ENCODE results near the gene DRD4.

DRD4 gene

GRCh38 chr11:621838-622237 lies 15.2 kb upstream of the DRD4 start:
- DNase-seq (ENCODE audit: low spot score), result no peak

DNA sequence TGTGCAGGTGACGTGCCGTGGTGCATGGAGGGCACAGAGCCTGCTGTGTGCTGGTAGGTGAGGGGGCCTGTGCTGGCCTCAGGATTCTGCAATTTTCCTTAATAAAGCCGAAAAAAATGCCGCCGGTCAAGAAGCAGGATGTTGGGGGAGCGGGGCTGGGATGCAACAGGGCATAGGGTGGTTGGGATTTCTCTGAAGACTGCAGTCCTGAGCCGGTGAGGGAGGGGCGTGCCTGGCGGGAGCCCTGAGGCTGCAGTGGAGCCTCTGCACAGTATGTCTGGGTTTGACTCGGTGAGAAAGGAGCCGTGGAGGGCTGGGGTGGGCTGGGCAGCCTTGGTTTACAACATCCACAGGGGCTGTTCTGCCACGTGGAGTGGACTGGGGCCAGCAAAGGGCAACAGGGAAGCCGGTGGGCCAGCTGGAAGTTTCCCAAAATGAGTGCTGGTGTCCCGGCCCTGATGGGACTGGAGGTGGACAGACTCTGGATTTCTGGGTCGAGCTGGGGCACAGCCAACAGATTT lies 13.7 kb upstream of the DRD4 start:
- DNase-seq (ENCODE audit: low spot score), result no peak

- DNase-seq (ENCODE audit: low spot score), result no peak
These were observed 12.9 kb upstream of the DRD4 start for GRCh38 chr11:623999-624704.

- no peak for DNase-seq (ENCODE audit: low spot score)
These were observed 12.1 kb upstream of the DRD4 start, which contains the start of gene CDHR5 for GRCh38 chr11:624705-625635. TSS of gene CDHR5 (minus strand) at chr11:624955. CDS start at chr11:624902, 53 bp downstream.

GRCh38 chr11:625636-626268 lies 11.3 kb upstream of the DRD4 start:
- no peak for DNase-seq (ENCODE audit: low spot score)

DNA sequence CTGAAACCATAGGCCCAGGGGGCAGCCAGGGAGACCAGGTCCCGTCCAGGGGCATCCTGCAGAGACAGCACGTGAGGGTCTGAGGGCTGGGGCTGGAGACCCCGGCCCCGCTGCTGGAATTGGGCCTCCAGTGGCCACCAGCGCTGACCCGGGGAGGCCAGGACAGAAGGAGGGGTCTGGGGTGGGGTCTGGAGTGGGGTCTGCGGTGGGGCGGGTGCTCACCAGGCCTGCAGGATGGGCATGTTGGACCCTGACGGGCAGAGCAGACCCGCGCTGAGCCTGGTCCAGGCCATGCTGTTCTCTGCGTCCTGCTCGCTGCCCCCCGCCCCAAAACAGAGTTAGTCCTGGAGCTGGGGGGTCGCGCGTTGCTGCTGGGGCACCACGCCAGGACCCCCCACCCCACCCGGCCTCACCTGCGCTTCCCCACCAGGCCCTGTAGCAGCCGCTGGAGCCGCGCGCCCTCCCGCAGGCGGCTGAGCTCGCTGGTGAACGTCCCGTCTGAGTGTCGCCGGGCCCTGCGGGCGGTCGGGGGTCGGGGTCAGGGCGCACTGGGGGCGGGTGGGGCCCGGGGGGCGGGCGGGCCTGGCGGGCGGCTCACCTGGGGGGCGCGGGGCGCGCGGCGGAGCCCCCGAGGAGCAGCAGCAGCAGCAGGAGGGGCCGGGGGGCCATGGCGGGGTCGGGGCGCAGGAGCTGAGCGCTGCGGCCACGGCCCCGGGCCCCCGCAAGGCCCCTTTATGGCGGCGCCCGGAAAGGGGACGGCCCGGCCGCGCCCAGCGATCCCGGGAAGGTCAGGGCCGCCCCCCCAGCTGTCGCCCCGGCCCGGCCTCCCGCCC lies 10.4 kb upstream of the DRD4 start, which contains the start of gene SCT:
TSS of gene SCT (minus strand) at position 707 of the 833 bp plus-strand sequence. CDS start at position 669, 38 bp downstream.
- DNase-seq (ENCODE audit: low spot score), result no peak

DNA sequence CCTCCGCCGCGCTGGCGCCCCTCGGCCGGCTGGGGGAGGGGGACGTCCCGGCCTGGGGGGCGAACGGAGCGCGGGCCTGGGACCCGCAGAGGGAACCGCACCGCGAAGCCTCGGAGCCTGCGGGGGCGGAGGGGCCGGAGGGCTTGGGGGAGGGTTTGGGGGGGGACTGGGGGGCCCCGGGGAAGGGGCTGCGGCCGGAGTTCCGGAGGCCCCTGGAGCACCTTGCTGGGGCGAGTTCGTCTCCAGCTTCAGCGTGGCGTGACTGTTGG lies 9.8 kb upstream of the DRD4 start:
- DNase-seq (ENCODE audit: low spot score), result no peak

DNA sequence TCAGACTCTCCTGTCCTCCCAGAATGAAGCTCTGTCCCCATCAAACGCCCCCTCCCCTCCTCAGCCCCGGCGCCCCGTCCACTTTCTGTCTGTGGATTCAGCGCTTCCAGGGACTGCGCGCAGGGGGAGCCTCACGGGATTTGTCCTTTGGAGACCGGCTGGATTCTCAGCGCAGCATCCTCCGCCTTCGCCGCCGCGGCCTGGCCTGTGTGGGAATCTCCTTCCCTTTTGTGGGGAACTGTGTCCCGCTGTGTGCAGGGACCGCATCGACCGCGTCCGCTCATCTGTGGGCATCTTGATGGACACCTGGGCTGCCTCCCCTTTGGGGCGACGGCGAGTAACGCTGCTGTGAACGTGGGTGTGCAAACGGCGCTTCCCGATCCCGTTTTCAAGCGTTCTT lies 9.0 kb upstream of the DRD4 start:
- DNase-seq (ENCODE audit: low spot score), result no peak

DNA sequence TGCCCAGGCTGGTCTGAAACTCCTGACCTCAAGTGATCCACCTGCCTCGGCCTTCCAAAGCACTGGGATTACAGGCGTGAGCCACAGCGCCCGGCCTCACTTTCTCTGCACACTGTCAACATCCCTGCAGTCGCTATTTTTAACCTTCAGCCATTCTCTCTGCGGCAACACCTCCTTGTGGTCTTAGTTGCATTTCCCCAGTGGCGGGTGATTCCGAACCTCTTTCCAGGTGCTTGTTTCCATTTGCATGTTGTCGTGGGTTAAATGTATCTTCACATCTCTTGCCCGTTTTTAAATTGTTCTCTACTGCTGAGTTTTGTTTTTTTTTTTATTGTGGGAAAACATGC lies 7.9 kb upstream of the DRD4 start:
- DNase-seq (ENCODE audit: low spot score), result no peak

- no peak for DNase-seq (ENCODE audit: low spot score)
These were observed 6.2 kb upstream of the DRD4 start for GRCh38 chr11:630871-631270.

DNA sequence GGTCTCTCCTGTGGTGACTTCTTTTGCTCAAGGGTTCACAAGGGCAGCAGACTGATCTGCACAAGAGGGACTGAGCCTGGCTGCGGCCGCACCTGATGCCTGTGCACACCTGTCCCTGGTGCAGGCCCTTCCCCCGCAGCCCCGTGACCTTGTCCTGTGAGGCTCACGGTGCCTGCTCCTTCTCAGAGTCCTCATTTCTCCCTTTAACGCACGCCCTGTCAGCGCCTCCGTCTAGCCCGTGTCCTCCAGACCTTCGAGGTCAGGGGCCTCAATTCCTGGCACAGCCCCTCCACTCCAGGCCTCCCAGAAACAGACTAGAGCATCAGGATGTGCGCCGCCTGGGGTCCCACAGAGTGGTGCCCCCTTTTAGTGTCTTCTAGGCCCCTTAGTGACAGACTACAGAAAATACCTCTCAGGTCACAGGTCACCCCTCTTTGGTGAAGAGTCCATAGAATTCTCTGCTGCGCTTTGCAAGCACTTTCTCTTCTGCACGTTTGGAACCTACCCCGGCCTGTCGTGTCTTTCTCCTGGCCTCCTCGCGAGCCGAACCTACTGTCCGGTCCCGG lies 1.0 kb upstream of the DRD4 start:
- no peak for DNase-seq (ENCODE audit: low spot score)

- no peak for DNase-seq (ENCODE audit: low spot score)
These were observed 194 bp downstream of the DRD4 start for GRCh38 chr11:637333-637592.

DNA sequence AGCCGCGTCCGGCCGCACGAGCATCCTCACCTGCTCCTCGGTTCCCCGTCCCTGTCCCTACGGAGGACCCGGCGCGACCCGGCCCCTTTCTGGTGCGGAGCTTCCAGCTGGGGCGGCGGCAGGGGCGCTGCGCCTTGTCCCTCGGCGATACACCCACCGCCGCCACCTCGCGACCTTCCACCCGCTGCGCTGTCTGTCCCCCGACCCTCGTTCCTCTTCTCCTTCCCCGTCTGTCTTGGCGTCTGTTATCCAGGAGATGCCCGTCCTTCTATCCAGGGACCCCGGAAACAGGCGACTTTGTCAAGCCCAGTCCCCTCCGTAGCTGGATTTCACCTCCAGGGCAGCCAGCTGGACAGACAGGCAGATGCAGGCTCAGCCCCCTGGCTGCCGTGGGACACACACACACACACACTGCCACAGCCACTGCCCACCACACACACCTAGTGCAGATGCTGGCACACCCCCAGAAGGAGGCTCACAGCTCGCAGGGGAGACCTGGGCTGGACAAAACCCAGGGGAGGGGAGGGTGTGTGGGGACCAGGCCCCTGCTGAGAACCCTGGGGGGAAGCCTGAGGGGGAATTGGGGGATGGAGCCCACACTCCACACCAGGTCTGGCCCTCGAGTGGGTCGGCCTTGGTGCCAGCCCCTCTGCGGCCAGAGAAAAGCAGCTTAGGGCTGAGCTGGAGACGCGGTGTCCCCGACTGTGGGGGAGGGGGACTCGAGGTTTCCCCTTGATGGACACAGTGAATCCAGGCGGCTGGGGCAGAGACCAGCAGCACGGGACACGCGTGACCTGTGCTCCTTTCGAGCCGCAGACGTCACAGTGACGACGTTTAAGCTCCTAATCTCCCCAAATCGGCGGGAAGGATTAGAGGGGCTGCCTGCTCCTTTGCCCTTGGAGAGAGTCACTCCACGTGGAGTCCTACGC lies 788 bp downstream of the DRD4 start:
- no peak for DNase-seq (ENCODE audit: low spot score)

DNA sequence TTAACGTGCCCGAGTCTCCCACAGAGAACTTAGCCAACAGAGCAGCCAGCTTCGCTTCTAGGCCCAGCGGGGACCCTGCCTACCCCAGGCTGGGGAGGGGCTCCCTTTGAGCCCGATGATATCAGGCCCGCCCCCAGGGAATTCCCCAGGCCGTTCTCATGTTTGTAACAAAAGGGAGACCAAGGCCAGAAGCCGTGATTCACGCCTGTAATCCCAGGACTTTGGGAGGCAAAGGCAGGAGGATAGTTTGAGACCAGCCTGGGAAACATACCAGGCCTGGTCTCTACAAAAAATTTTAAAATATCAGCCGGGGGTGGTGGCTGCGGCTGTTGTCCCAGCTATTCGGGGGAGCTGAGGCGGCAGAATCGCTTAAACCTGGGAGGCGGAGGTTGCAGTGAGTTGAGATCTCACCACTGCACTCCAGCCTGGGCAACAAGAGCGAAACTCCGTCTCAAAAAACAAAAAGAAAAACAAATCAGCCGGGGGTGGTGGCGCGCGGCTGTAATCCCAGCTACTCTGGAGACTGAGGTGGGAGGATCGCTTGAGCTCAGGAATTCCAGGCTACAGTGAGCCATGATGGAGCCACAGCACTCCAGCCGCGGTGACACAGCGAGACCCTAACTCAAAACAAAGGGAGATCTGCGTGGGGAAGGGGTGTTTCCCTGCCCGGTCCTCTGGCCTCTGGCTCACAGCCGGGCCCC lies 1.7 kb downstream of the DRD4 start:
- DNase-seq (ENCODE audit: low spot score), result no peak

DNA sequence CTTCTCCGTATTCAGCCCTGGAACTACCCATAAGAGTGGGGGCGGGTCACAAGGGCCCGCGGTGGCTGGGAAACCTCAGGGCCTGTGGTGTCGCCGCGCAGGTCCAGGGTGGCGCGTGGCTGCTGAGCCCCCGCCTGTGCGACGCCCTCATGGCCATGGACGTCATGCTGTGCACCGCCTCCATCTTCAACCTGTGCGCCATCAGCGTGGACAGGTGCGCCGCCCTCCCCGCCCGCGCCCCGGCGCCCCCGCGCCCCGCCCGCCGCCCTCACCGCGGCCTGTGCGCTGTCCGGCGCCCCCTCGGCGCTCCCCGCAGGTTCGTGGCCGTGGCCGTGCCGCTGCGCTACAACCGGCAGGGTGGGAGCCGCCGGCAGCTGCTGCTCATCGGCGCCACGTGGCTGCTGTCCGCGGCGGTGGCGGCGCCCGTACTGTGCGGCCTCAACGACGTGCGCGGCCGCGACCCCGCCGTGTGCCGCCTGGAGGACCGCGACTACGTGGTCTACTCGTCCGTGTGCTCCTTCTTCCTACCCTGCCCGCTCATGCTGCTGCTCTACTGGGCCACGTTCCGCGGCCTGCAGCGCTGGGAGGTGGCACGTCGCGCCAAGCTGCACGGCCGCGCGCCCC lies 2.4 kb downstream of the DRD4 start:
- DNase-seq (ENCODE audit: low spot score), result no peak

- DNase-seq (ENCODE audit: low spot score), result no peak
These were observed 3.1 kb downstream of the DRD4 start for GRCh38 chr11:640021-640706.

DNA sequence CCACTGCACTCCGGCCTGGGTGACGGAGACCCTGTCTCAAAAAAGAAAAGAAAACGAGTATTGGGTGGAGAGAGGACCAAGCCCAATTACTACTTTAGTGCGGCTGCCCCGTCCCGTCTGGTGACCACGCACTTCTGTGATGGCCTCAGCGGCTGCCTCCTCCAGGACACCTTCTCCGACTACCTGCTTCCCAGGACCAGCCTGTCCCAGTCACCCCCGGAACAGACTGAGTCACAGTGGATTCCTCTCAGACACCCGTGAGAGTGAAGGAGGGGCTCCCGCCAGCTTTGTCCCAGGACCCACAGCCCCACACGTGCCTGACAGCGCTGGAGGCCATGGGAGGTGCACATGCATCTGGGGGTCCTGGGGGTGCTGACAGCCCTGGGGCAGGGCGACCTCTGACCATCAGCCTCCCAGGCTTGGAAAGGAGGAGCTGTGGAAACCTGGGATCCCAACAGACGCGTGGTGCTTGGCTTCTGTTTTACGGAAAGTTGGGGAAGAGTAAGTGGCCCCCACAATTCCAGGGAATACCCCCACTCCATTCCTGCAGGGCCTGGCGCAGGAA lies 4.8 kb downstream of the DRD4 start:
- DNase-seq (ENCODE audit: low spot score), result no peak

GRCh38 chr11:643366-643765 lies 6.3 kb downstream of the DRD4 start:
- no peak for DNase-seq (ENCODE audit: low spot score)

Measured in putamen (tissue), 1 donor.